GM15510 (cell line): ENCODE measurements around the gene C1QTNF8.

ENCODE experiments used
- POLR2A ChIP-seq: IDR thresholded peaks from 3 replicates; pipeline ENCODE4 v1.6.1; 2011; ENCODE audit warnings: borderline replicate concordance; ENCODE audit not compliant: insufficient read length; ENCODE audit errors: extremely low read depth

The C1QTNF8 gene

DNA sequence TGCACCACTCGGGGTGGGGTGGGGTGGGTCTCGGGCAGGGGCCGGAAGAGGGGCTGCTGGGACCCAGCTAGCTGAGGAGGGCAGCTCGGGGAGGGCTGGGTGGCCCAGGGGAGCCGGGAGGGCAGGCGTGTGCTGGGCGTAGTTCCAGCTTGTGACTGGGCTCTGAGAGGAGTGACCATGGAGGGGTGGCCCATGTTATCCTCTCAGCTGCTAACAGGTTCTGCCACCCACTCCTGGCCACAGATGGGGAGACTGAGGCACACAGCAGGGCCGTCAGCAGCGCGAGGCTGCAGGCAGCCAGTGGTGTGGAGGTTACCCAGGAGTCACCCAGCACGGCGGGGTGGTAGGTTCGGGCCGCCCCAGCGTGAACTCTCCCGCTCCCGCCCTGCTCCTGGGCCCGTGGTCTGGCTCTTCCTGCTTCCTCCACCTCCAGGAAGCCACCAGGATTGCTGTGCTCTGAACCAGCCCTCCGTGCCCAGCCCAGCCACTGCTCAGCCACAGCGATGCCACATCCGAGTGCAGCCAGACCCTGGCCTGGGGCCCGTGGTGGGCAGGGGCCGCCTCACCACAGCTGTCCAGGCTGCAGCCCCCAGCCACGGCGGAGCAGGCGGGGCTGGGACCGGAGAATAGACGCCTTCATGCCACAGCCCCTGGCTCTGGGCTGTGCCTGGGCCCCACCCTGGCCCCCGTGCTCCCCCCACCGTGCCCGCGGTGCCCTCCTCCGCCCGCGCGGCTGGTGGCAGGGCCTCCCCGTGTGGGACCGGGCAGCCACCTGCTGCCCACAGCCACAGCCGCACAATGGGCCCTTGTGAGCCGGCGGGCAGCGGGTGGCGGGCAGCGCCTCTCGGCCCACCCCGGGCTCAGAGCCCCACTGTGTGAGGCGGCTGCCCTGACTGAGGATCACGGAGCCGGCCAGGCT is 49.8 kb downstream of the C1QTNF8 start:
- TF ChIP-seq POLR2A, result no peak

DNA sequence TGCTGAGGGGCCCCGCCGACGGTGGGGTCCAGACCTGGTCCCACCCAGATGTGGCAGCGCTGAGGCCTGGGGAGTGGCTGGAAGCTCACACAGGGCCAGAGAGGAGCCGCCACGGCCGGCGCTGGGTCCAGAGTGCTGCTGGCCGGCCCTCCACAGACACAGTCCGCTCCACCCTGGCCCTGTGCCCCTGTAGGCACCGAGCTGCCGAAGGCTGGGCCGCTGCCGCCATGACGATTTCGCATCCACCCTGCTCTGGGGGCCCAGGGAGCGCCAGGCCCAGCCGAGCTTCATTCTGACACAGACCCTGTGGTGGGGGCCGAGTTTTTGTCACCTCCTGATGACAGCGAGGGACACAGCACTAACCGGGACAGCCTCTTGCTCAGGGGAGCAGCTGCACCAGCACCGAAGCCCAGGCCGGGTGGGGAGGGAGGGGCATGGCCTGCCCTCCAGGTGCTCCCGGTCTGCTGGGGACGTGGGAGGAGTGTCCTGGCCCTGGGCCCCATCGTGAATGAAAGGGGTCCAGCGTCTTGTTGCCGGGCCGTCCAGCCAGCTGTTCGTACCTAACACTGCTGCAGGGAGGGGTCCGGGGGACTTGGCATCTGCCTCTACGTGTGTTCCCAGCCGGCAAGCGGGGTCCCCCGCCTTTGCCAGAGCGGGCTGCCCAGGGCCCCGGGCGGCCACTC is 50.6 kb downstream of the C1QTNF8 start:
- no peak for TF ChIP-seq POLR2A

DNA sequence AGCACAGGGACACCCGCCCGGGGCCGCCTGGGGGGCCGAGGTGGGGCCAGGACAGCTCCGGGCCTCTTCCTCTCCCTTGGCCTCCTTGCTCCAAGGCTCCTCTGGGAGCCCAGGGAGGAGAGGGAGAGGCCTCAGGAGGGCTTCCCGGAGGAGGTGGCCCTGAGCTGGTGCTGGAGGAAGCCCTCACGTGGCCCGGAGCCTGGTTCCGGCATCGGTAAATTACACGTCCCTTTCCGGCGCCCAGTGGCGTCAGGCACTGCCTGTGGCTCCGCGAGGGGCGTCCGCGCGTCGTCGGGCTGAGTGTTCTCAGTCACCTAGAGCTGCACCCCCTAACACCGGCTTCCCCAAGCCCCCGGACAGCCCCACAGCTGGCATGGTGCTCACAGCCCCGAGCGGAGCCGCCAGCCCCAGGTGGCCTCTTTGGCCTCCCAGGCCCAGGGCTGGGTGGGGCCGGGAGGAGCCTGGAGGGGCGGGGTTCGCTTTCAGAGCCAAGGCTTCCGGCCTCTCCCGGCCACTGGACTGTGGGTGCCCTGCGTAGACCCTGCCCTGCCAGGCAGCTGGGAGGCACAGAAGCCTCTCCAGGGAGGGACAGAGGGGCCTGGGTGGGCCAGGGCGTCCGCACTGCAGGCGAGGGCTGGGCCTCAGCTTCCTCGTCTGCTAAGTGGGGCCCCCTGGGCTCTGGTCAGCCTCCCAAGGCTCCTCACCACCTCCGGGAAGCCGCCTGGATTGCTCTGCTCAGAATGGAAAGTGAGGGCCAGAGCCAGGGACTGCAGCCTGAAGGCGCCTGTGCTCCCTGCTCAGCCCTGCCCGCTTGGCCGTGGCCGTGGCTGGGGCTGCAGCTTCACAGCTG is 51.4 kb downstream of the C1QTNF8 start:
- TF ChIP-seq POLR2A, result no peak

DNA sequence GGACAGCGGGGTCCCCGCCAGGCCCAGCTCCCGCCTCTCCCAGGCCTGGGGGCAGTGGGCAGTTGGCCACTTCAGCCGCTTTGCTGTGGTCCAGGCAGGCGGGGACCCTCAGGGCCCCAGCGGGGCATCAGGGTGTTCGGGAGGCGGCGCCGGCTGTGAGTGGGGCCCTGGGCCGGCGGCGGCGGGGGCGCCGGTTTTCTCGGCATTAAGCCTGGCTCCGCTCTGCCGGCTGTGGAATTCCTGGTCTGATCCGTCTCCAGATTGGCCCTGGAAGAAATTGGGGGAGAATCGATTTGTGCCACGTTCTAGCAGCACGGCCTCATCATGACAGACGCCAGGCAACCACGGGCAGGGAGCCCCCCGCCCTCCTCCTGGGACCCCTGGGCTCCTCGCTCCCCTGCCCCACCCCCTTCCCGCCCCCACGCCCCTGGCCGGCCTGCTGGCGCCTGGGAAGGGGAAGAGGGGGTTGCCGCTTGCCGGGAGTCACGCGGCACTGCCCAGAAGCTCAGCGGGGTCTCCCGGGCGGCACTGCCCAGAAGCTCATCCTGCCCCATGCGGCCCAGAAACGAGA is 52.1 kb downstream of the C1QTNF8 start:
- no peak for TF ChIP-seq POLR2A

DNA sequence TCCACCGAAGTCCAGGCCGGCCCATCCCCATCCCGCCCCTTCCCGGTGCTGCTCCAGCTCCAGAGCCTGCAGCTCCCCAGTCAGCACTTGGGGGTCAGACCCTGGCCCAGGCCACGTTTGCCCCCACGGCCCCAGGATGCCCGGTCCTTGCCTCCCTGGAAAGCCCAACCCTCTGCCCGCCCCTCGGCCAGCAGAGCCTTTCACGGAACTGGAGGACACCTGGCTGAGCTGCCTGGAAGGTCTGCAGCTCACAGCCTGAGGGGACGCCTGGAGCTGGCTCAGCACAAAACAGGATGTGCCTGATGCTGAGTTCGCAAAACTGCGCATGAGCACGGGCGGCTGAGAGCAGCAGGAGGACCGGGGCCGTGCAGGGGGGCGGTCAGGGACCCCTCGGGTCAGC is 53.2 kb downstream of the C1QTNF8 start:
- no peak for TF ChIP-seq POLR2A

DNA sequence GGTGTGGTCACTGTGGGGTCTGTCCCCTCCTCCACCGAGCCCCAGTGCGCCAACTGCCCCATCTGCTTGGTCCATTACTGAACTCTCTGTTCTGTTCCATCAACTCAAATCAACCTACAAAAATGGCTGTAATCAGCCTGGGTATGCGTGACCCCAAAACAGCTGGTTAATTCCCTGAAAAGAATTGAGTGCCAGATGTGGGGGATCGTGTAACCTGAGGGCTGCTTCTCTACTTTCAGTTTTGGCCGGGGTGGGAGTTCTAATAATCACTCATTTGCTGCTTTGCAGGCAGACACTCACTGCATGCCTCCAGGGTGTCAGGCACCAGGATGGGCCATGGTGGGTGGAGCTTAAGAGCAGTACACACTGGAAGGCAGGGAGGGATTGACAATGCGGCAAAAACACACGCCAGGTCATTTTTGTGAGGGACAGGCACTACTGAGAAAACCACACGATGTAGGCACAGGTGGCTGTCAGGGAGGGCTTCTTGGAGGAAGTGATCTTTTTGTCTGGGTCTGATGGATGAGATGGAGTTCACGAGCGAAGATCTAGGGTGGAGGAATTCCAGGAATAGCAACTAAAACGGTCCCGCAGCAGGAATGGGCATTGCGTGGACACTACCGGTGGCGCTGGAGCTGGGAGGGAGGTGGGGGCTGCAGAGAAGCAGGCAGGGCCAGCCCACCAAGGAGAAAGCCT is 53.8 kb downstream of the C1QTNF8 start:
- no peak for TF ChIP-seq POLR2A

DNA sequence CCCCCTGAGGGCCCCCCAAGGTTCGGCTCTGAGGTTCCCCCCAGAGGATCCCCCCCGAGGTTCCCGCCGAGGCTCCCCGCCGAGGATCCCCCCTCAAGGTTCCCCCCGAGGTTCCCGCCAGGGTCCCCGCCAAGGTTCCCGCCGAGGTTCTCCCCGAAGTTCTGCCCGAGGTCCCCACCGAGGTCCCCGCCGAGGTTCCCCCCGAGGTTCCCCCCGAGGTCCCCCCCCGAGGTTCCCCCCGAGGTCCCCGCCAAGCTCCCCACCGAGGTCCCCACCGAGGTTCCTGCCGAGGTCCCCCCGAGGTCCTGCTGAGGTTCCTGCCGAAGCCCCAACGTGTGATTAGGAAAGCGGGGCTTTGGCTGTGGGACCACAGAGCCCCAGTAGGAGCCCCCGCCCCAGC is 55.7 kb downstream of the C1QTNF8 start:
- TF ChIP-seq POLR2A, result no peak

DNA sequence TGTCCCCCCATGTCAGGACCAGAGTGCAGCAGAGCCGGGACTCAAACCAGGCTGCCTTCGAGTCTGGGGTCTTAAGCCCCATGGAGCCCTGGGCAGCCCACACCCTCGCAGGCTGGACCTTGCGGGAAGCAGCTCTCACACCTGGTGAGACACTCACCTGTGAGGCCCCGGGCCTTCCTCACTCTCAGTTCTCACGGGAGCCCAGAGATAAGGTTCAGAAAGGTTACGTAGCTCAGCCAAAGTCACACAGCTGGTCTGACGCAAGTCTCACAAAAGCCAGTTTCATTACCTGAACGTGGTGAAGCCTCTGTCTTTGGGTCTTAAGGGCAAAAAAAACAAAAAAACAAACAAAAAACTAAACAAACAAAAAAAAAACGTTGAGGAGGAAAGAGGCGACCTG is 56.3 kb downstream of the C1QTNF8 start:
- TF ChIP-seq POLR2A, result no peak

DNA sequence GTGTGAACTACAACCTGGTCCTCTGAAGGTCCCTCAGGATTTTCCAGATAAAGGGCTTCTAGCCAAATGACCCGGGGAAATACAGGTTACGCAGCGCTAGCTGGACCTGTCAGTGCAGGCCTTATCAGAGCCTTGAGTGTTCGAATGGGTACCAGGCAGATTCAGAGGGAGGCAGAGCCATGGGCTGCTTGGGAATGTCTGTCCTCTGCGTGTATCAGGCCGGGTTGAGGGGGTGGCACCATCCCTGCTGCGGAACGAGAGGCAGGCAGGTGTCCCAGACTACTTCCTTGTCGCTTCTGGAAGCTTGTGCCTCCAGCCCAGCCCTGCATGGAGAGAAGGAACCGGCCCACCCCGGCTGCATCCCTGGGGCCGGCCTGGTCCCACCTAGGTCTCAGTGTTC is 57.1 kb downstream of the C1QTNF8 start:
- TF ChIP-seq POLR2A, result no peak
